Uterus (tissue), 4 donors: Measurements from ENCODE around the gene ANGPTL4. TPM values are rescaled to one million over a fixed set of nuclear protein-coding genes. Genes with fewer than 3 reads are reported as not detected.
A peak's percentile ranks its signal among the peaks of the same experiment; 100 is the strongest.
"Not testable (repeated sequence)": the region's sequence is repeated elsewhere in the genome, so short reads cannot be mapped to it uniquely, and the experiment has no call there.

ENCODE experiments used
- DNase-seq, 2 donors: peaks; one replicate each; pipeline ENCODE4 v3.0.0-alpha.2; 2019 to 2020
- H3K27ac ChIP-seq, 2 donors: fragments of 200-600 bp; sonication (generic); 1 replicate in 1 of 2; 2 replicates in 1 of 2; pipeline ENCODE4 v1.5.1; 2016 to 2018
- H3K27me3 ChIP-seq, 2 donors: fragments of 200-600 bp; sonication (generic); one replicate each; pipeline ENCODE4 v1.5.1; 2018 to 2019; ENCODE audit warnings: control low read depth in 1 of 2
- H3K36me3 ChIP-seq, 2 donors: fragments of 200-600 bp; sonication (generic); one replicate each; pipeline ENCODE4 v1.5.1; 2019; ENCODE audit warnings: control low read depth in 1 of 2
- H3K4me1 ChIP-seq, 2 donors: fragments of 200-600 bp; sonication (generic); one replicate each; pipeline ENCODE4 v1.5.1; 2018 to 2019; ENCODE audit warnings: control low read depth in 1 of 2
- H3K4me3 ChIP-seq, 2 donors: fragments of 200-600 bp; sonication (generic); 1 replicate in 1 of 2; 2 replicates in 1 of 2; pipeline ENCODE4 v1.5.1; 2018 to 2019; ENCODE audit warnings: mild to moderate bottlenecking in 1 of 2
- H3K9me3 ChIP-seq, 2 donors: fragments of 200-600 bp; sonication (generic); one replicate each; pipeline ENCODE4 v1.5.1; 2019; ENCODE audit warnings: control low read depth in 1 of 2
- CTCF ChIP-seq, 4 experiments: fragments of 200-600 bp in 2 of 4; fragments of 450-650 bp in 2 of 4; sonication (generic) in 2 of 4; IDR thresholded peaks; one replicate each; pipeline ENCODE4 v1.5.1; 2016 to 2019; ENCODE audit warnings: antibody characterized with exemption in 4 of 4, mild to moderate bottlenecking in 2 of 4, moderate library complexity in 1 of 4
- POLR2A ChIP-seq, 2 donors: fragments of 450-650 bp; IDR thresholded peaks; one replicate each; pipeline ENCODE4 v1.6.1; 2016; ENCODE audit warnings: antibody characterized with exemption in 2 of 2, mild to moderate bottlenecking in 1 of 2, moderate library complexity in 1 of 2
- intact Hi-C: fragments of 100-400 bp; cut with DNase I; formaldehyde crosslinking; loops from one replicate; pipeline ENCODE4 v1.15.1; 2023; ENCODE audit warnings: low total_unique reads
- total RNA-seq, 4 donors: library from RNA; depleted of rRNA in 3 of 4; stranded (reverse); fragments of >200 nt in 3 of 4; gene quantifications; one replicate each; pipeline versions ENCODE4 v1.1.0 to v1.2.4, GENCODE V29; 2014 to 2023
- donor health status: DM: yes; HTN: yes; CAD: no.

Gene ANGPTL4
- total RNA-seq, 4 donors from 2014 or later, result 0.76 to 21.2 (median 13.5) TPM

- H3K9me3 ChIP-seq, intact Hi-C loops, H3K4me3 ChIP-seq, H3K27ac ChIP-seq, DNase-seq, H3K4me1 ChIP-seq, H3K36me3 ChIP-seq, H3K27me3 ChIP-seq: not testable (repeated sequence)
Measured at GRCh38 chr19:8386419-8386818, 22.5 kb downstream of the ANGPTL4 start.

- no peak for DNase-seq
- H3K27me3 ChIP-seq, result no peaks in the 10 kb centered on the region
- TF ChIP-seq CTCF (IDR thresholded peaks at IDR 0.05) (no peak), POLR2A (IDR thresholded peaks at IDR 0.05) (no peak)
- no peaks in the 10 kb centered on the region for H3K36me3 ChIP-seq
- H3K4me3 ChIP-seq, result no peak overlapping the region
- H3K4me1 ChIP-seq, result peaks cover 0 to 10% of the 10 kb centered on the region in 2 donors
- no peak overlapping the region for H3K27ac ChIP-seq
- H3K9me3 ChIP-seq, result no peaks in the 10 kb centered on the region
- intact Hi-C loops, result no loop called here
Measured at GRCh38 chr19:8386990-8387389, 23.0 kb downstream of the ANGPTL4 start.

GRCh38 chr19:8387688-8388611, 24.0 kb downstream of the ANGPTL4 start:
- H3K4me3 ChIP-seq, result no peak overlapping the region
- no peak overlapping the region for H3K27ac ChIP-seq
- DNase-seq, result no peak
- intact Hi-C loops, result no loop called here
- H3K36me3 ChIP-seq, result no peaks in the 10 kb centered on the region
- H3K27me3 ChIP-seq, result no peaks in the 10 kb centered on the region
- no peak for TF ChIP-seq CTCF (IDR thresholded peaks at IDR 0.05)
- TF ChIP-seq POLR2A (IDR thresholded peaks at IDR 0.05), result no peak
- H3K9me3 ChIP-seq, result no peaks in the 10 kb centered on the region
- H3K4me1 ChIP-seq, result peaks cover 0 to 14% of the 10 kb centered on the region in 2 donors

- no peaks in the 10 kb centered on the region for H3K27me3 ChIP-seq
- H3K36me3 ChIP-seq, result no peaks in the 10 kb centered on the region
- no peaks in the 10 kb centered on the region for H3K9me3 ChIP-seq
- H3K4me1 ChIP-seq, result peaks cover 0 to 17% of the 10 kb centered on the region in 2 donors
- intact Hi-C loops, result no loop called here
- no peak for DNase-seq
- H3K27ac ChIP-seq, result peak overlapping the region in 1 of 2 donors; percentile 89
- TF ChIP-seq POLR2A (IDR thresholded peaks at IDR 0.05) (no peak), CTCF (IDR thresholded peaks at IDR 0.05) (no peak)
- H3K4me3 ChIP-seq, result no peak overlapping the region
Measured at GRCh38 chr19:8388612-8388958, 24.6 kb downstream of the ANGPTL4 start.

- no peaks in the 10 kb centered on the region for H3K36me3 ChIP-seq
- DNase-seq, result peak; percentile 100
- H3K27ac ChIP-seq, result peak within 1 kb of the TSS; percentile 100
- peaks cover 0 to 17% of the 10 kb centered on the region in 2 donors for H3K4me1 ChIP-seq
- no peaks in the 10 kb centered on the region for H3K27me3 ChIP-seq
- no peak for TF ChIP-seq CTCF (IDR thresholded peaks at IDR 0.05)
- peak; percentile 41 to 83 for TF ChIP-seq POLR2A (IDR thresholded peaks at IDR 0.05)
- peak within 1 kb of the TSS; percentile 67 to 100 for H3K4me3 ChIP-seq
- intact Hi-C loops, result no loop called here
- no peaks in the 10 kb centered on the region for H3K9me3 ChIP-seq
Measured at GRCh38 chr19:8389891-8390616, 26.1 kb downstream of the ANGPTL4 start, which contains the start of gene RAB11B. TSS of gene RAB11B (plus strand) at chr19:8390360. CDS start at chr19:8390417, 57 bp downstream.
